ENCODE measurements around the gene UPK3BL1.
A peak's percentile ranks its signal among the peaks of the same experiment; 100 is the strongest.
"Not testable (repeated sequence)": the region's sequence is repeated elsewhere in the genome, so short reads cannot be mapped to it uniquely, and the experiment has no call there.

The UPK3BL1 gene

GRCh38 chr7:102642691-102643090 is at the start of gene UPK3BL1:
UPK3BL1 (minus strand) TSS chr7:102642791; CDS start chr7:102642741, 50 bp downstream.
- H3K4me3 ChIP-seq (replicated peaks; ENCODE audit: low read depth, low read length); DNase-seq (ENCODE audit: extremely low read depth, low read depth): not testable (repeated sequence)

GRCh38 chr7:102690602-102691001 is 48.0 kb upstream of the UPK3BL1 start:
- DNase-seq (ENCODE audit: extremely low read depth, low read depth); H3K4me3 ChIP-seq (replicated peaks; ENCODE audit: low read depth, low read length): not testable (repeated sequence)

GRCh38 chr7:102689436-102690282 is 47.1 kb upstream of the UPK3BL1 start:
- H3K4me3 ChIP-seq (replicated peaks; ENCODE audit: low read depth, low read length): peak overlapping the region; percentile 27

GRCh38 chr7:102688299-102689036 is 45.9 kb upstream of the UPK3BL1 start:
- not testable (repeated sequence) for DNase-seq (ENCODE audit: extremely low read depth, low read depth); H3K4me3 ChIP-seq (replicated peaks; ENCODE audit: low read depth, low read length)

More at GRCh38 chr7:102689436-102690282, 47.1 kb upstream of the UPK3BL1 start:
- DNase-seq (ENCODE audit: extremely low read depth, low read depth): not testable (repeated sequence)

GRCh38 chr7:102682560-102682959 is 40.0 kb upstream of the UPK3BL1 start:
- DNase-seq (ENCODE audit: extremely low read depth, low read depth); H3K4me3 ChIP-seq (replicated peaks; ENCODE audit: low read depth, low read length): not testable (repeated sequence)

GRCh38 chr7:102680780-102681179 is 38.2 kb upstream of the UPK3BL1 start:
- not testable (repeated sequence) for DNase-seq (ENCODE audit: extremely low read depth, low read depth); H3K4me3 ChIP-seq (replicated peaks; ENCODE audit: low read depth, low read length)

GRCh38 chr7:102675545-102675944 is 33.0 kb upstream of the UPK3BL1 start:
- not testable (repeated sequence) for H3K4me3 ChIP-seq (replicated peaks; ENCODE audit: low read depth, low read length); DNase-seq (ENCODE audit: extremely low read depth, low read depth)

- H3K4me3 ChIP-seq (replicated peaks; ENCODE audit: low read depth, low read length); DNase-seq (ENCODE audit: extremely low read depth, low read depth): not testable (repeated sequence)
Measured at GRCh38 chr7:102673447-102674067, 31.0 kb upstream of the UPK3BL1 start.

GRCh38 chr7:102671956-102672307 is 29.3 kb upstream of the UPK3BL1 start:
- not testable (repeated sequence) for DNase-seq (ENCODE audit: extremely low read depth, low read depth); H3K4me3 ChIP-seq (replicated peaks; ENCODE audit: low read depth, low read length)

- H3K4me3 ChIP-seq (replicated peaks; ENCODE audit: low read depth, low read length): peak within 1 kb of the TSS; percentile 52
- peak; percentile 56 for DNase-seq (ENCODE audit: extremely low read depth, low read depth)
Measured at GRCh38 chr7:102671166-102671955, 28.8 kb upstream of the UPK3BL1 start, which contains the start of gene POLR2J2. POLR2J2 (minus strand) TSS chr7:102671663; CDS start chr7:102671601, 62 bp downstream.

- not testable (repeated sequence) for DNase-seq (ENCODE audit: extremely low read depth, low read depth); H3K4me3 ChIP-seq (replicated peaks; ENCODE audit: low read depth, low read length)
Measured at GRCh38 chr7:102667523-102667922, 24.9 kb upstream of the UPK3BL1 start.

GRCh38 chr7:102666850-102667249 is 24.3 kb upstream of the UPK3BL1 start:
- H3K4me3 ChIP-seq (replicated peaks; ENCODE audit: low read depth, low read length); DNase-seq (ENCODE audit: extremely low read depth, low read depth): not testable (repeated sequence)

GRCh38 chr7:102664765-102665164 is 22.2 kb upstream of the UPK3BL1 start:
- H3K4me3 ChIP-seq (replicated peaks; ENCODE audit: low read depth, low read length); DNase-seq (ENCODE audit: extremely low read depth, low read depth): not testable (repeated sequence)

- DNase-seq (ENCODE audit: extremely low read depth, low read depth); H3K4me3 ChIP-seq (replicated peaks; ENCODE audit: low read depth, low read length): not testable (repeated sequence)
Measured at GRCh38 chr7:102649924-102650323, 7.3 kb upstream of the UPK3BL1 start, which contains the start of gene SPDYE2B. SPDYE2B (plus strand) TSS chr7:102650319; CDS start chr7:102652349, 2,030 bp downstream.

GRCh38 chr7:102647813-102648212 is 5.2 kb upstream of the UPK3BL1 start:
- H3K4me3 ChIP-seq (replicated peaks; ENCODE audit: low read depth, low read length); DNase-seq (ENCODE audit: extremely low read depth, low read depth): not testable (repeated sequence)

GRCh38 chr7:102643404-102643803 is 813 bp upstream of the UPK3BL1 start:
- DNase-seq (ENCODE audit: extremely low read depth, low read depth); H3K4me3 ChIP-seq (replicated peaks; ENCODE audit: low read depth, low read length): not testable (repeated sequence)

GRCh38 chr7:102638848-102639247 is 3.7 kb downstream of the UPK3BL1 start:
- H3K4me3 ChIP-seq (replicated peaks; ENCODE audit: low read depth, low read length); DNase-seq (ENCODE audit: extremely low read depth, low read depth): not testable (repeated sequence)

GRCh38 chr7:102636956-102637355 is 5.6 kb downstream of the UPK3BL1 start:
- DNase-seq (ENCODE audit: extremely low read depth, low read depth); H3K4me3 ChIP-seq (replicated peaks; ENCODE audit: low read depth, low read length): not testable (repeated sequence)

Measured in HFF-Myc (cell line).